ENCODE data around the gene TACR1.

TACR1 gene

GRCh38 chr2:75077909-75078308 lies 121.4 kb downstream of the TACR1 start:
- Histone ChIP-seq H3K27me3 (no peaks in the 10 kb centered on the region), H3K4me3 (ENCODE audit: low read depth, low read length) (no peak overlapping the region), H3K4me1 (no peaks in the 10 kb centered on the region), H3K9me3 (no peaks in the 10 kb centered on the region), H3K36me3 (no peaks in the 10 kb centered on the region)
- TF ChIP-seq CTCF (IDR thresholded peaks at IDR 0.05; ENCODE audit: low read depth, low read length): no peak
- no peak for DNase-seq

- Histone ChIP-seq H3K4me1 (no peaks in the 10 kb centered on the region), H3K9me3 (no peaks in the 10 kb centered on the region), H3K36me3 (no peaks in the 10 kb centered on the region), H3K4me3 (ENCODE audit: low read depth, low read length) (no peak overlapping the region), H3K27me3 (no peaks in the 10 kb centered on the region)
- peak; percentile 11 for DNase-seq
- TF ChIP-seq CTCF (IDR thresholded peaks at IDR 0.05; ENCODE audit: low read depth, low read length): no peak
Measured at GRCh38 chr2:75076088-75076487, 123.2 kb downstream of the TACR1 start.

GRCh38 chr2:75074708-75075107 lies 124.6 kb downstream of the TACR1 start:
- no peaks in the 10 kb centered on the region for H3K4me1 ChIP-seq
- no peak overlapping the region for H3K4me3 ChIP-seq (ENCODE audit: low read depth, low read length)
- no peaks in the 10 kb centered on the region for H3K9me3 ChIP-seq
- no peak for DNase-seq
- no peak for TF ChIP-seq CTCF (IDR thresholded peaks at IDR 0.05; ENCODE audit: low read depth, low read length)
- H3K27me3 ChIP-seq: no peaks in the 10 kb centered on the region
- H3K36me3 ChIP-seq: no peaks in the 10 kb centered on the region

- no peak for DNase-seq
- Histone ChIP-seq H3K4me3 (ENCODE audit: low read depth, low read length) (no peak overlapping the region), H3K9me3 (no peaks in the 10 kb centered on the region), H3K36me3 (no peaks in the 10 kb centered on the region), H3K27me3 (no peaks in the 10 kb centered on the region), H3K4me1 (no peaks in the 10 kb centered on the region)
- no peak for TF ChIP-seq CTCF (IDR thresholded peaks at IDR 0.05; ENCODE audit: low read depth, low read length)
Measured at GRCh38 chr2:75074228-75074627, 125.1 kb downstream of the TACR1 start.

- DNase-seq: no peak
Measured at GRCh38 chr2:75071766-75072165, 127.6 kb downstream of the TACR1 start.

GRCh38 chr2:75068546-75068945 lies 130.8 kb downstream of the TACR1 start:
- no peaks in the 10 kb centered on the region for H3K27me3 ChIP-seq
- H3K4me3 ChIP-seq (ENCODE audit: low read depth, low read length): no peak overlapping the region
- no peak for TF ChIP-seq CTCF (IDR thresholded peaks at IDR 0.05; ENCODE audit: low read depth, low read length)
- H3K4me1 ChIP-seq: no peaks in the 10 kb centered on the region
- H3K36me3 ChIP-seq: no peaks in the 10 kb centered on the region
- no peak for DNase-seq
- H3K9me3 ChIP-seq: no peaks in the 10 kb centered on the region

More at GRCh38 chr2:75071766-75072165, 127.6 kb downstream of the TACR1 start:
- no peaks in the 10 kb centered on the region for H3K27me3 ChIP-seq
- H3K4me1 ChIP-seq: no peaks in the 10 kb centered on the region
- no peak overlapping the region for H3K4me3 ChIP-seq (ENCODE audit: low read depth, low read length)
- no peaks in the 10 kb centered on the region for H3K9me3 ChIP-seq
- TF ChIP-seq CTCF (IDR thresholded peaks at IDR 0.05; ENCODE audit: low read depth, low read length): no peak
- no peaks in the 10 kb centered on the region for H3K36me3 ChIP-seq
